ENCODE data around the gene FOXE1. TPM values are rescaled to one million over a fixed set of nuclear protein-coding genes. Genes with fewer than 3 reads are reported as not detected.

FOXE1 gene
- not detected in 2 replicates for total RNA-seq (ENCODE audit: low replicate concordance)

DNA sequence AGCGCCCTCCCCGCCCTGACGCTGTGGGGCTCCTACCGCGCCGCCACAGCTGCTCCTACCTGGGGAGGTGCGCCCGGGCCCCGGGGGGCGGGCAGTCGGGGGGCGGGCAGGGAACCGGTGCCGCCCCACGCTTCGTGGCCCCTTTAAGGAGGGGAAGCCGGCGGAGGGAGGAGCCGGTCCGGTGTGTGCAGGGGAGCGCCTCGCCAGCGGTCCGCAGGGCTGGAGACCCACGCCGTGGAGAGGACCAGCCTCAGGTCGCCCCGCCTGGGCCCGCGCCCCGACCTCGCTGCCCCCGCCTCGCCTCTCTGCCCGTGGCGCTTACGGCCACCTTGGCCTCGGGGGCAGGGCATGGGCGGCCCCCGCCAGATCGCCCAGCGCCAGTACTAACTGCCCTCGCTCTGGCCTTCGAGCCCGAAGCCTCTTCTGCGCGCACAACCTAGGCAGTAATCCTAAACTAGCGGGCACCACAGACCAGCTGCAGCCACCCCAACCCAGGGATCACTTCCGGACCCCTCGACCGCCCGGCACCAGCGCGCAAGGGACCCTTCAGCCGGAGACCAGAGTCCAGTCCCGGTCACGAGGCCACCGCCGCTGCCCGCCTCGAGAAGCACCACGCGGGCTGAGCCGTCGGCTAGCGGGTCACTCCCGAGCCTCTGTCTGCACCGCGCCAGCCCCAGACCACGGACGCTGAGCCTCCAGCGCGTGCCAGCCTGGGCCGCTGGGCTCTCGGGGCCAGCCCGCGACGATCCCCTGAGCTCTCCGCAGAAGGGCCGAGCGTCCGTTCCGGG is at the start of gene FOXE1:
Gene FOXE1 (plus strand): TSS at position 171 of the 788 bp plus-strand sequence. CDS start 689 bp downstream, outside the sequence.

Other genes with a start within 250 kb of the FOXE1 start
- gene TSTD2, start 219.9 kb upstream of the FOXE1 start, total RNA-seq (ENCODE audit: low replicate concordance): 16.2 and 16.8 TPM in 2 replicates
- 29.5 and 32.9 TPM in 2 replicates for gene NCBP1, start 219.4 kb upstream of the FOXE1 start, total RNA-seq (ENCODE audit: low replicate concordance)
- 6.5 and 10.4 TPM in 2 replicates for gene XPA, start 155.9 kb upstream of the FOXE1 start, total RNA-seq (ENCODE audit: low replicate concordance)
- gene TRMO, start 69.3 kb downstream of the FOXE1 start, total RNA-seq (ENCODE audit: low replicate concordance): 9.9 and 12.2 TPM in 2 replicates
- gene HEMGN, start 84.9 kb downstream of the FOXE1 start, total RNA-seq (ENCODE audit: low replicate concordance): not detected in 2 replicates
- 11.3 and 21.1 TPM in 2 replicates for gene ANP32B, start 130.1 kb downstream of the FOXE1 start, total RNA-seq (ENCODE audit: low replicate concordance)
- 77.2 and 150 TPM in 2 replicates for gene NANS, start 203.5 kb downstream of the FOXE1 start, total RNA-seq (ENCODE audit: low replicate concordance)

All from smooth muscle cell of the coronary artery (primary cell).